IMR-90 (cell line): Measurements from ENCODE around the gene AIMP1. TPM values are rescaled to one million over a fixed set of nuclear protein-coding genes. Genes with fewer than 3 reads are reported as not detected.

Experiments
- ATAC-seq: fragments of 200-7000 bp; cut with Tn5 transposase; 2 replicates; pipeline ENCODE4 v1.9.1; 2020; ENCODE audit warnings: low read depth, mild to moderate bottlenecking, moderate library complexity
- BruUV-seq: library from RNA; stranded (reverse); fragments of 400-500 nt; replicated peaks from 2 replicates; lab custom pipeline; 2021; lab: Mats Ljungman, UMichigan
- CTCF ChIA-PET: fragments of 300-600 bp; formaldehyde crosslinking; extraction: SDS; loops from one replicate; lab custom pipeline; 2021; ENCODE audit warnings: antibody characterized with exemption; lab: Yijun Ruan, JAX
- POLR2A ChIA-PET: fragments of 300-600 bp; sonication (Branson Sonifier 250); formaldehyde crosslinking; loops from one replicate; lab custom pipeline; 2022; ENCODE audit warnings: antibody characterized with exemption; ENCODE audit not compliant: unreplicated experiment; lab: Charles Lee
- DNase-seq: peaks from one replicate; pipeline ENCODE4 v3.0.0; 2013
- H2AFZ ChIP-seq: replicated peaks from 2 replicates; pipeline ENCODE3; 2013; ENCODE audit warnings: low read length, mild to moderate bottlenecking; ENCODE audit not compliant: poor library complexity
- H2AK5ac ChIP-seq: 2 replicates; pipeline ENCODE4 v1.6.1; 2013; ENCODE audit warnings: low read depth, low read length, inconsistent platforms
- H2AK9ac ChIP-seq: replicated peaks from 2 replicates; pipeline ENCODE3; 2013; ENCODE audit warnings: mild to moderate bottlenecking, low read depth, low read length, moderate library complexity; ENCODE audit not compliant: poor library complexity
- H2BK120ac ChIP-seq: 2 replicates; pipeline ENCODE4 v1.6.1; 2013; ENCODE audit warnings: low read depth, low read length, inconsistent platforms
- H2BK15ac ChIP-seq: 3 replicates; pipeline ENCODE4 v1.6.1; 2013; ENCODE audit warnings: low read depth, low read length, inconsistent platforms
- H2BK20ac ChIP-seq: 2 replicates; pipeline ENCODE4 v1.6.1; 2013; ENCODE audit warnings: low read depth, mild to moderate bottlenecking, inconsistent platforms, low read length, moderate library complexity
- H2BK5ac ChIP-seq: 2 replicates; pipeline ENCODE4 v1.6.1; 2013; ENCODE audit warnings: mild to moderate bottlenecking, low read depth, low read length, inconsistent platforms; ENCODE audit not compliant: poor library complexity, severe bottlenecking
- H3K14ac ChIP-seq: replicated peaks from 2 replicates; pipeline ENCODE4 v1.6.1; 2013; ENCODE audit warnings: low read depth, low read length, inconsistent platforms
- H3K18ac ChIP-seq: 2 replicates; pipeline ENCODE4 v1.6.1; 2013; ENCODE audit warnings: low read depth, low read length, control low read depth
- H3K23ac ChIP-seq: 2 replicates; pipeline ENCODE4 v1.6.1; 2013; ENCODE audit warnings: low read depth, low read length, inconsistent platforms
- H3K27ac ChIP-seq: 2 replicates; pipeline ENCODE4 v1.5.1; 2013; ENCODE audit warnings: mild to moderate bottlenecking, control low read depth, low read length; ENCODE audit not compliant: insufficient read depth
- H3K27me3 ChIP-seq: 2 replicates; pipeline ENCODE4 v1.6.1; 2013; ENCODE audit warnings: low read length; ENCODE audit not compliant: control insufficient read depth, insufficient read depth
- H3K36me3 ChIP-seq: 2 replicates; pipeline ENCODE4 v1.6.1; 2013; ENCODE audit warnings: low read length, mixed read lengths; ENCODE audit not compliant: control insufficient read depth, insufficient read depth
- H3K4ac ChIP-seq: 2 replicates; pipeline ENCODE4 v1.6.1; 2013; ENCODE audit warnings: low read depth, low read length, inconsistent platforms
- H3K4me1 ChIP-seq: 2 replicates; pipeline ENCODE4 v1.6.1; 2013; ENCODE audit warnings: low read length, mixed read lengths; ENCODE audit not compliant: control insufficient read depth, insufficient read depth
- H3K4me2 ChIP-seq: 2 replicates; pipeline ENCODE4 v1.6.1; 2013; ENCODE audit warnings: low read depth, mild to moderate bottlenecking, control low read depth, low read length, moderate library complexity
- H3K4me3 ChIP-seq: 2 replicates; pipeline ENCODE4 v1.5.1; 2013; ENCODE audit warnings: low read depth, mild to moderate bottlenecking, control low read depth, low read length, moderate library complexity; ENCODE audit not compliant: insufficient read depth
- H3K56ac ChIP-seq: 2 replicates; pipeline ENCODE4 v1.6.1; 2013; ENCODE audit warnings: low read length, inconsistent platforms; ENCODE audit not compliant: insufficient read depth; ENCODE audit errors: extremely low read depth
- H3K79me1 ChIP-seq, 2 experiments: 2 replicates each; pipeline ENCODE4 v1.6.1; 2013; ENCODE audit warnings: low read length in 2 of 2, inconsistent platforms in 1 of 2, low read depth in 1 of 2
- H3K9ac ChIP-seq: 2 replicates; pipeline ENCODE4 v1.6.1; 2013; ENCODE audit warnings: low read depth, low read length, control low read depth
- H3K9me1 ChIP-seq: 2 replicates; pipeline ENCODE4 v1.6.1; 2013; ENCODE audit warnings: low read length, inconsistent platforms; ENCODE audit not compliant: insufficient read depth
- H3K9me3 ChIP-seq: 2 replicates; pipeline ENCODE4 v1.6.1; 2013; ENCODE audit warnings: low read length; ENCODE audit not compliant: control insufficient read depth, insufficient read depth
- H4K20me1 ChIP-seq: 2 replicates; pipeline ENCODE4 v1.6.1; 2013; ENCODE audit warnings: low read length, inconsistent platforms; ENCODE audit not compliant: insufficient read depth
- H4K5ac ChIP-seq: 2 replicates; pipeline ENCODE4 v1.6.1; 2013; ENCODE audit warnings: mild to moderate bottlenecking, low read depth, low read length, control low read depth
- H4K8ac ChIP-seq, 2 experiments: 2 replicates each; pipeline ENCODE4 v1.6.1; 2013; ENCODE audit warnings: low read depth in 2 of 2, low read length in 2 of 2, control low read depth in 1 of 2, inconsistent platforms in 1 of 2
- H4K91ac ChIP-seq: 2 replicates; pipeline ENCODE4 v1.6.1; 2013; ENCODE audit warnings: low read depth, low read length, inconsistent platforms; ENCODE audit not compliant: insufficient read depth
- BHLHE40 ChIP-seq: fragments of 150-350 bp; IDR thresholded peaks from 2 replicates; pipeline ENCODE4 v1.6.1; 2016; ENCODE audit warnings: mild to moderate bottlenecking, low read depth, low read length
- CEBPB ChIP-seq: IDR thresholded peaks from 2 replicates; pipeline ENCODE4 v1.6.1; 2012; ENCODE audit warnings: low read depth, low read length, improper control_type of control experiment
- CHD1 ChIP-seq: IDR thresholded peaks from 2 replicates; pipeline ENCODE4 v1.6.1; 2012; ENCODE audit warnings: low read depth, low read length, improper control_type of control experiment
- CTCF ChIP-seq: conservative IDR thresholded peaks from 2 replicates; pipeline ENCODE4 v1.5.1; 2012; ENCODE audit warnings: mild to moderate bottlenecking, low read depth, low read length, improper control_type of control experiment
- ELK1 ChIP-seq: fragments of 150-350 bp; IDR thresholded peaks from 2 replicates; pipeline ENCODE4 v1.6.1; 2016; ENCODE audit warnings: low read depth, mild to moderate bottlenecking, low read length, moderate library complexity, borderline replicate concordance
- FOS ChIP-seq: fragments of 150-350 bp; IDR thresholded peaks from 2 replicates; pipeline ENCODE4 v1.6.1; 2016; ENCODE audit warnings: low read depth, low read length
- MAFK ChIP-seq: IDR thresholded peaks from 2 replicates; pipeline ENCODE4 v1.6.1; 2012; ENCODE audit warnings: low read depth, low read length, improper control_type of control experiment
- MAZ ChIP-seq: IDR thresholded peaks from 2 replicates; pipeline ENCODE4 v1.6.1; 2012; ENCODE audit warnings: low read depth, mild to moderate bottlenecking, low read length, improper control_type of control experiment, moderate library complexity, borderline replicate concordance
- MXI1 ChIP-seq: IDR thresholded peaks from 2 replicates; pipeline ENCODE4 v1.6.1; 2012; ENCODE audit warnings: low read depth, mild to moderate bottlenecking, low read length, moderate library complexity, borderline replicate concordance
- NFE2L2 ChIP-seq: fragments of 150-350 bp; IDR thresholded peaks from 2 replicates; pipeline ENCODE4 v1.6.1; 2016; ENCODE audit warnings: low read depth, mild to moderate bottlenecking, low read length
- POLR2A ChIP-seq: IDR thresholded peaks from 2 replicates; pipeline ENCODE4 v1.6.1; 2012; ENCODE audit warnings: mild to moderate bottlenecking, low read depth, low read length
- RAD21 ChIP-seq: IDR thresholded peaks from 2 replicates; pipeline ENCODE4 v1.6.1; 2012; ENCODE audit warnings: low read length, improper control_type of control experiment
- RCOR1 ChIP-seq: IDR thresholded peaks from 2 replicates; pipeline ENCODE4 v1.6.1; 2012; ENCODE audit warnings: mild to moderate bottlenecking, low read length, improper control_type of control experiment; ENCODE audit not compliant: insufficient replicate concordance
- RFX5 ChIP-seq: IDR thresholded peaks from 2 replicates; pipeline ENCODE4 v1.8.0; 2012; ENCODE audit warnings: low read depth, mild to moderate bottlenecking, low read length, moderate library complexity
- SMC3 ChIP-seq: fragments of 150-350 bp; IDR thresholded peaks from 2 replicates; pipeline ENCODE4 v1.6.1; 2016; ENCODE audit warnings: low read depth, mild to moderate bottlenecking, antibody characterized with exemption, low read length, moderate library complexity
- dilution Hi-C: fragments of 300-500 bp; cut with HindIII; formaldehyde crosslinking; loops from one replicate; pipeline ENCODE4 v1.14.3; 2018; ENCODE audit warnings: low sequenced_read_pairs; ENCODE audit not compliant: unreplicated experiment
- in situ Hi-C: fragments of 300-500 bp; cut with MboI; formaldehyde crosslinking; loops from 3 replicates; pipeline ENCODE4 v1.14.3; 2019; ENCODE audit warnings: low sequenced_read_pairs, inconsistent platforms, mixed read lengths
- intact Hi-C: fragments of 100-400 bp; cut with micrococcal nuclease; formaldehyde crosslinking; loops from 2 replicates; pipeline ENCODE4 v1.10.0; 2022
- polyA plus RNA-seq, 3 experiments: library from polyadenylated mRNA; depleted of rRNA; stranded (reverse); fragments of >200 nt; gene quantifications; 2 replicates each; pipeline ENCODE4 v1.2.3, GENCODE V29; 2012; ENCODE audit warnings: low replicate concordance in 1 of 3
- total RNA-seq: library from RNA; depleted of rRNA; stranded (reverse); fragments of >200 nt; gene quantifications from 2 replicates; pipeline ENCODE4 v1.2.3, GENCODE V29; 2012
- TF ChIP-seq, protein P1 (sequence below): fragments of 150-350 bp; IDR thresholded peaks from 2 replicates; pipeline ENCODE4 v1.6.1; 2017; ENCODE audit warnings: mild to moderate bottlenecking, antibody characterized with exemption, low read length, low read depth

AIMP1 gene
- total and polyA plus RNA-seq, 2 of the 4 experiments (the other 2 are of a cell fraction) = 11.8 to 21.4 TPM

DNA sequence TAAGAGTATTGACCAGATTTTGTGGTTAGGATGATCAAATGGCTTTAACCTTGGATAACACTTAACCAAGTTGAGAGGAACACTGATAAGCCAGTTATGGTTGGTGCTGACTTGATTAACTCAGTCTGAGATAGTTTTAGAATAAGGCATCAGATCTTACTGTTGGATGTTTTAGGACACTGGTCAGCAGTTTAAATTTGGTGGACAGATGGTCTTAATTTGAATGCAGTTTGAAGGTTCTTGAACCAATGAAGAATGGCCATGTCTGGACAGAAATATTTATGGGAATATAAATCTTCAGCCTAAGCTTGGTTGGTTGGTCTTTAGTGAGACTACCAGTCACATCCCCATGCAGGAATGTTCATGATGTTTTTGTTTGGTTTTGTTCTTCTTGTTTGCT lies 54.8 kb downstream of the AIMP1 start:
- Histone ChIP-seq H4K91ac (no peak overlapping the region), H3K14ac (no peak overlapping the region), H2BK120ac (no peak overlapping the region), H2AK5ac (no peak overlapping the region), H3K9ac (no peak overlapping the region), H3K4me2 (no peak overlapping the region), H3K79me1 (no peaks in the 10 kb centered on the region), H3K4me1 (no peaks in the 10 kb centered on the region), H2AK9ac (no peak overlapping the region), H4K20me1 (no peaks in the 10 kb centered on the region), H3K27ac (no peak overlapping the region), H3K18ac (no peak overlapping the region), H3K56ac (no peak overlapping the region), H2BK15ac (no peak overlapping the region), H2BK5ac (no peak overlapping the region), H3K27me3 (no peaks in the 10 kb centered on the region; the same call in 1 of the 2 replicates), H4K5ac (no peak overlapping the region), H4K8ac (no peak overlapping the region), H3K9me1 (no peaks in the 10 kb centered on the region), H2AFZ (no peak overlapping the region), H2BK20ac (no peak overlapping the region), H3K4me3 (no peak overlapping the region), H3K23ac (no peak overlapping the region), H3K36me3 (no peaks in the 10 kb centered on the region), H3K9me3 (no peaks in the 10 kb centered on the region), H3K4ac (no peak overlapping the region)
- ChIA-PET CTCF (interaction anchor here (0.5 to 1.3 kb wide), 6 partner anchors 15 to 157 kb away, joined by 3 to 5 read pairs (median 3); no protein-coding TSS in a partner anchor), POLR2A (interaction anchor here (0.6 kb wide), 1 partner anchor 125 kb away, joined by 3 read pairs; no protein-coding TSS in a partner anchor)
- TF ChIP-seq MAFK (no peak), SMC3 (no peak), BHLHE40 (no peak), MXI1 (no peak), RCOR1 (no peak), CHD1 (no peak), NFE2L2 (no peak), RFX5 (no peak), CEBPB (no peak), RAD21 (no peak), ELK1 (no peak), FOS (no peak), CTCF (no peak), MAZ (no peak), POLR2A (no peak)
- TF ChIP-seq, protein P1, sequence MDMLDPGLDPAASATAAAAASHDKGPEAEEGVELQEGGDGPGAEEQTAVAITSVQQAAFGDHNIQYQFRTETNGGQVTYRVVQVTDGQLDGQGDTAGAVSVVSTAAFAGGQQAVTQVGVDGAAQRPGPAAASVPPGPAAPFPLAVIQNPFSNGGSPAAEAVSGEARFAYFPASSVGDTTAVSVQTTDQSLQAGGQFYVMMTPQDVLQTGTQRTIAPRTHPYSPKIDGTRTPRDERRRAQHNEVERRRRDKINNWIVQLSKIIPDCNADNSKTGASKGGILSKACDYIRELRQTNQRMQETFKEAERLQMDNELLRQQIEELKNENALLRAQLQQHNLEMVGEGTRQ = no peak
- ATAC-seq = no peak
- in situ Hi-C loops = loop anchor here (5.0 kb wide), 2 partner anchors 131 to 526 kb away; no protein-coding TSS in a partner anchor
- BruUV-seq = no TSS peak
- no peak for DNase-seq
- dilution Hi-C loops = no loop called here
- intact Hi-C loops = loop anchor here (2.0 kb wide), 1 partner anchor 1296 kb away; no protein-coding TSS in a partner anchor
